Neuron (in vitro differentiated cells): ENCODE data around the gene TNPO1.

Source experiments
- H2AFZ ChIP-seq: one replicate; pipeline ENCODE4 v1.6.1; 2013; ENCODE audit warnings: low read depth, mild to moderate bottlenecking, inconsistent platforms, low read length, moderate library complexity
- H3K27me3 ChIP-seq: one replicate; pipeline ENCODE4 v1.6.1; 2013; ENCODE audit warnings: low read length; ENCODE audit not compliant: insufficient read depth
- H3K36me3 ChIP-seq: one replicate; pipeline ENCODE4 v1.6.1; 2013; ENCODE audit warnings: low read length; ENCODE audit not compliant: insufficient read depth
- H3K4me1 ChIP-seq: one replicate; pipeline ENCODE4 v1.6.1; 2013; ENCODE audit warnings: low read length; ENCODE audit not compliant: insufficient read depth
- H3K4me3 ChIP-seq: 2 replicates; pipeline ENCODE4 v1.5.1; 2013; ENCODE audit warnings: mild to moderate bottlenecking, low read length, moderate library complexity
- H3K9me3 ChIP-seq: one replicate; pipeline ENCODE4 v1.6.1; 2013; ENCODE audit warnings: low read length

Gene TNPO1

DNA sequence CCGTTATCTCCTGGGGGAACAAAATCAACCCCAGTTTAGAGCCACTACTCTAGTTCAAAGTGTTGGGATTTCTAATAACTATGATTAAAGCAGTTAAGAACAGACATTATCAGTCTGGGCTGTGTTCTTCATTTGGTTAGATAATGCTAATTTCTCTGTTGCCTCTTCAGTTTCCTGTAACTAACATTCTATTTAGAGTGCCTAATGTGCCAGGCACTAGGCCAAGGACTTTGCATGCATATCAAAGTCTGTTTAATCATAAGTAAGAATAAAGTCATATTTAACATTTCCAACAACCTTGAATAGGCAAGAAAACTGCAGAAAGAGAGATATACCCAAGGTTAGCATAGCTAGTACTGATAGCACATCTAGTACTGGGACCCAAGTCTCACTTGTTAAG, 68.4 kb downstream of the TNPO1 start:
- H3K27me3 ChIP-seq = no peaks in the 10 kb centered on the region
- peaks cover 88% of the 10 kb centered on the region for H3K36me3 ChIP-seq
- no peak overlapping the region for H3K4me3 ChIP-seq
- no peak overlapping the region for H2AFZ ChIP-seq
- no peaks in the 10 kb centered on the region for H3K4me1 ChIP-seq
- H3K9me3 ChIP-seq = no peaks in the 10 kb centered on the region

GRCh38 chr5:72885824-72886223, 69.4 kb downstream of the TNPO1 start:
- no peak overlapping the region for H2AFZ ChIP-seq
- H3K9me3 ChIP-seq = no peaks in the 10 kb centered on the region
- peaks cover 92% of the 10 kb centered on the region for H3K36me3 ChIP-seq
- no peak overlapping the region for H3K4me3 ChIP-seq
- H3K4me1 ChIP-seq = no peaks in the 10 kb centered on the region
- no peaks in the 10 kb centered on the region for H3K27me3 ChIP-seq

DNA sequence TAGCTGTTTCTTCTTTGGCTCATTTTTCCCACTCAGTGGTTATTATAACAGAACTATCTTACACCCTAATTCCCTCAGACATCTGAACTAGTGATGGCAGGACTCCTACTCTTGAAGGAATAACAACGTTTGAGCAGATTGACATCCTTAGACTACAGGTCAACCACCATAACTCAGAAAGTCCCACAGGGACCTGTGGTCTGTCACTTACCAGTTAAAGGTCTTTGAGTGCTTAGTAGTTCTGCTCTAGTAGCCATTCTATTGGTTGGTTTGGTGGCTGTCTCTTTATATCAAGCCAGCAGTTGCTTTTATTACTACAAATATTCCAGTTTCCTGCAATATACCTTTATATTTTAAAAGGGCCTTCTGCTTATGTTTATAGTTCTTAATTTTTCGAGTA, 72.1 kb downstream of the TNPO1 start:
- Histone ChIP-seq H2AFZ (no peak overlapping the region), H3K27me3 (no peaks in the 10 kb centered on the region), H3K9me3 (no peaks in the 10 kb centered on the region), H3K36me3 (peaks cover 89% of the 10 kb centered on the region), H3K4me1 (no peaks in the 10 kb centered on the region), H3K4me3 (no peak overlapping the region)

DNA sequence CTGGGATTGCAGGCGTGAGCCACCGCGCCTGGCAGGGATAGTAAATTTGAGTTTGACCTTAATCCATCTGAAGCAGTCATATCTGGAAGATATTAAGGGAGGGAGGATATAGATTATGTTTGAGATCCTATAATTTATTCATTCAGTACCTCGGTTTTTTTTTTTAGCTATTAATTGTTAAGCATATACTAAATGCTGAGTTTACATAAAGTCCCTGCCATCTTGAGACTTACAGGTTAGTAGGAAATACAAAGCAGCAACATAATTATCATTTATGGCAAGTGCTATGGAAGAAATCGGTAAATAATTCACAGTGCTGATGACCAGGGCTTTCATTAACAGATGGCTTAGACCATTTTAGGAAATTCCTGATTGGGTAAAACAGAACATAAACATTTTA, 72.9 kb downstream of the TNPO1 start:
- Histone ChIP-seq H3K36me3 (peaks cover 90% of the 10 kb centered on the region), H3K9me3 (no peaks in the 10 kb centered on the region), H2AFZ (no peak overlapping the region), H3K4me3 (no peak overlapping the region), H3K27me3 (no peaks in the 10 kb centered on the region), H3K4me1 (no peaks in the 10 kb centered on the region)

DNA sequence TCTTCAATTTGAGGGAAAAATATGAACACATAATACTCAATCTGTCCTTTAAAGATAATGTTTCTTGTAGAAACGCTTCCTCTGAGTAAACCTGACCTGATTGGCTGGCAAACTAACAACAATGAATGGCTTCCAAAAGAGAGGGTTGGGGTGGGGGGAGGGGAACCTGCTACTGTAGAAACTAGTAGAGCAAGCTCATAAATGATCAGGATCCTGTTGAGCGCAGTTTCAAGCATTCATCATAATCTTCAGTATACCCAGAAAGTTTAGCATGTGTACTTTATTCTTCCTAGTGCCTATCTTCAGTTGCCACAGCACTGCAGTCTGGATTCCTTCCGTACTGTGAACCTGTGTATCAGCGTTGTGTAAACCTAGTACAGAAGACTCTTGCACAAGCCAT, 76.4 kb downstream of the TNPO1 start:
- Histone ChIP-seq H3K4me1 (no peaks in the 10 kb centered on the region), H3K36me3 (peaks cover 88% of the 10 kb centered on the region), H3K4me3 (no peak overlapping the region), H3K9me3 (no peaks in the 10 kb centered on the region), H3K27me3 (no peaks in the 10 kb centered on the region), H2AFZ (no peak overlapping the region)

- no peaks in the 10 kb centered on the region for H3K27me3 ChIP-seq
- no peaks in the 10 kb centered on the region for H3K9me3 ChIP-seq
- H2AFZ ChIP-seq = no peak overlapping the region
- peaks cover 87% of the 10 kb centered on the region for H3K36me3 ChIP-seq
- H3K4me1 ChIP-seq = no peaks in the 10 kb centered on the region
- H3K4me3 ChIP-seq = no peak overlapping the region
Measured at GRCh38 chr5:72895758-72896157, 79.3 kb downstream of the TNPO1 start.

DNA sequence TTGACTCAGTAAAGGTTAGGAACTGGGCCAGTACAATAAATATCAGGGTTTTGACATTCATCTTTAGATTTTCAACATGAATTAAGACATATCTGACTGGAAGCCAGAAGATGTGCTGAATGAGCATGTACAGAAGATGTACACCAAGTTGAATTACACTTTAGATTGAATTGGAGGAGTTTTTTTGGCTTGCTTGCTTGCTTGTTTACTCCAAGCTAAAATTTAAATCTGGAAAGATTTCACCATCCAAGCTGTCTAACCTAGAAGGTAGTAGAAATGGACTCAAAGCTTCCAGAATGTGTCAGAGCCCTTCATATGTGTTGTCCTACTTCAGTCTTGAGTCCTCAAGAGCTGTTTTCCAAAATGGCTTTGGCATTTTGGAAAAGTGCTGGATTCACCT, 90.3 kb downstream of the TNPO1 start:
- no peaks in the 10 kb centered on the region for H3K9me3 ChIP-seq
- H3K36me3 ChIP-seq = peaks cover 82% of the 10 kb centered on the region
- H3K27me3 ChIP-seq = no peaks in the 10 kb centered on the region
- no peak overlapping the region for H3K4me3 ChIP-seq
- no peaks in the 10 kb centered on the region for H3K4me1 ChIP-seq
- no peak overlapping the region for H2AFZ ChIP-seq

DNA sequence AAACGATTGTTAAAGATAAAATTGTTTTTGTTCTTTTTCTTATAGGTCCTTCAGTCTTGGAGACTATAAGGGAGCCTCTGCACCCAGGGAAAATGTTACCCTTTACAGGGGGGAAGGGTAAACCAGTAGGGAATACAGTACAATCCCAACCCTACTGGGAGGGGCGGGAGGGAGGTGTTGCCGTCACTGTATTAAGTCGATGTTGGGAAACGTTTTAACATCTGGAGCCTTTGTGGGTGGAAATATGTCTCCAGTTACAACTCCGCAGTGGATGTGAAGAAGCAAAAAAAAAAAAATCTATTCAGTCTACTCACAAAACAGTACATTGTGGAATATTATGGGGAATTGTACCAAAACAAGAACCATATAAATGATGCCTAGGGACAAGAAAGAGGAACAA, 92.2 kb downstream of the TNPO1 start:
- Histone ChIP-seq H2AFZ (no peak overlapping the region), H3K9me3 (no peaks in the 10 kb centered on the region), H3K27me3 (no peaks in the 10 kb centered on the region), H3K4me1 (no peaks in the 10 kb centered on the region), H3K36me3 (peaks cover 72% of the 10 kb centered on the region), H3K4me3 (no peak overlapping the region)

DNA sequence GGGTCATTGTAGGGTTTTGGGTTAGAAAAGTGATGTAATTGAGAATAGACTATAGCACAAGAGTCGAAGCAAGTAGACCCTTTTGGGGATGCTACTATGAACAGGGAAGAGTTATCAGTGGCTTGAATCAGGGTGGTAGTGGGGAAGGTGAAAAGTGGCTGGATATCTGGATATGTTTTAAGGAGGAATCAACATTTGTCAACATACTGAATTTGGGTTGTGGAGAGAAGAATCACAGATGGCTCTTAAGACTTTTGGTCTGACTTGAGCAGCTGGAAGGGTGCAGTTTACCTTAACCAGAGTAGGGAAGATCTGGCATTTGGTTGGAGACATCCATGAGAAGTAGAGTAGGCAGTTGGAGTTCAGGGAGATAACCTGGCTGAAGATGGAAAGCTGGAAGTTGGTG, 100.9 kb downstream of the TNPO1 start:
- Histone ChIP-seq H3K27me3 (no peaks in the 10 kb centered on the region), H3K36me3 (peaks cover 3% of the 10 kb centered on the region)

GRCh38 chr5:72920690-72921502, 104.4 kb downstream of the TNPO1 start:
- Histone ChIP-seq H3K4me3 (no peak overlapping the region), H3K9me3 (no peaks in the 10 kb centered on the region), H3K4me1 (no peaks in the 10 kb centered on the region), H3K27me3 (no peaks in the 10 kb centered on the region), H3K36me3 (no peaks in the 10 kb centered on the region), H2AFZ (no peak overlapping the region)

More for the DNA sequence above, 100.9 kb downstream of the TNPO1 start:
- Histone ChIP-seq H3K4me3 (no peak overlapping the region), H2AFZ (no peak overlapping the region), H3K9me3 (no peaks in the 10 kb centered on the region), H3K4me1 (no peaks in the 10 kb centered on the region)

DNA sequence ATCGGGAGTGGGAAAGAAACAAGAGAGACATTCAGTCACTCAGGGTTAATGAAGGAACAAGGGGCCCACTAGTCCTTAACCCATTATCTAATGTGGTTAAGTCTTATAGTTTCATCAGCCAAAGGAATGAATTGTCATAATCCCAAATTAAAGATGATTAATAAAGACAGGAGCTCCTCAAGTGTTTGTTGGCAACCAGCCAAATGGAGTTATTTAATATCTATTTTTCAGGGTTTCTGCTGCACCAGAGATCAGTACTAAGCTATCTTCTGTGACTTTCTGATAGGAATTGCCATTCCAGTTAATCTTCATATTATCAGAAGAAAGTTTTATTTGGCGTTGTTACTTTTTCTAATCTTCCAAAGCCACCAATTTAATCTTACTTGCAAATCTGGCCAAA, 105.4 kb downstream of the TNPO1 start:
- Histone ChIP-seq H3K4me1 (no peaks in the 10 kb centered on the region), H3K9me3 (no peaks in the 10 kb centered on the region), H3K36me3 (no peaks in the 10 kb centered on the region), H3K27me3 (no peaks in the 10 kb centered on the region), H2AFZ (no peak overlapping the region), H3K4me3 (no peak overlapping the region)

- H2AFZ ChIP-seq = no peak overlapping the region
- no peaks in the 10 kb centered on the region for H3K36me3 ChIP-seq
- H3K4me1 ChIP-seq = no peaks in the 10 kb centered on the region
- H3K4me3 ChIP-seq = no peak overlapping the region
- no peaks in the 10 kb centered on the region for H3K27me3 ChIP-seq
- H3K9me3 ChIP-seq = no peaks in the 10 kb centered on the region
Measured at GRCh38 chr5:72922422-72922821, 106.0 kb downstream of the TNPO1 start.

GRCh38 chr5:72925336-72926010, 109.0 kb downstream of the TNPO1 start:
- no peaks in the 10 kb centered on the region for H3K27me3 ChIP-seq
- H2AFZ ChIP-seq = no peak overlapping the region
- H3K4me1 ChIP-seq = no peaks in the 10 kb centered on the region
- no peaks in the 10 kb centered on the region for H3K9me3 ChIP-seq
- H3K36me3 ChIP-seq = no peaks in the 10 kb centered on the region
- H3K4me3 ChIP-seq = no peak overlapping the region
